ENCODE results near the gene PLXNA4.

The PLXNA4 gene

GRCh38 chr7:132113536-132114371, 462.5 kb downstream of the PLXNA4 start:
- TF ChIP-seq SIN3A (IDR thresholded peaks at IDR 0.05; ENCODE audit: borderline replicate concordance, insufficient read depth, low read length) = no peak
- no peak for TF ChIP-seq REST (IDR thresholded peaks at IDR 0.05; ENCODE audit: insufficient read depth in 1 of 2, low read depth in 2 of 2, low read length in 2 of 2)
- TF ChIP-seq TAF1 (IDR thresholded peaks at IDR 0.05; ENCODE audit: borderline replicate concordance, insufficient read depth, low read length) = no peak
- TF ChIP-seq POLR2AphosphoS5 (IDR thresholded peaks at IDR 0.05; ENCODE audit: low read depth, low read length) = no peak
- no peak for TF ChIP-seq FOXP2 (optimal IDR thresholded peaks at IDR 0.05; ENCODE audit: borderline replicate concordance, extremely low read depth, extremely low read length, insufficient read depth)

- TF ChIP-seq REST (IDR thresholded peaks at IDR 0.05; ENCODE audit: insufficient read depth in 1 of 2, low read depth in 2 of 2, low read length in 2 of 2) = no peak
Observed at GRCh38 chr7:132112657-132113056, 463.6 kb downstream of the PLXNA4 start.

- TF ChIP-seq SIN3A (IDR thresholded peaks at IDR 0.05; ENCODE audit: borderline replicate concordance, insufficient read depth, low read length) (no peak), POLR2AphosphoS5 (IDR thresholded peaks at IDR 0.05; ENCODE audit: low read depth, low read length) (no peak)
Observed at GRCh38 chr7:132112106-132112505, 464.2 kb downstream of the PLXNA4 start.

- no peak for TF ChIP-seq TAF1 (IDR thresholded peaks at IDR 0.05; ENCODE audit: borderline replicate concordance, insufficient read depth, low read length)
- no peak for TF ChIP-seq REST (IDR thresholded peaks at IDR 0.05; ENCODE audit: insufficient read depth in 1 of 2, low read depth in 2 of 2, low read length in 2 of 2)
- no peak for TF ChIP-seq POLR2AphosphoS5 (IDR thresholded peaks at IDR 0.05; ENCODE audit: low read depth, low read length)
- no peak for TF ChIP-seq FOXP2 (optimal IDR thresholded peaks at IDR 0.05; ENCODE audit: borderline replicate concordance, extremely low read depth, extremely low read length, insufficient read depth)
Observed at GRCh38 chr7:132110692-132111091, 465.6 kb downstream of the PLXNA4 start.

GRCh38 chr7:132109769-132110168, 466.5 kb downstream of the PLXNA4 start:
- TF ChIP-seq POLR2AphosphoS5 (IDR thresholded peaks at IDR 0.05; ENCODE audit: low read depth, low read length) (no peak), FOXP2 (optimal IDR thresholded peaks at IDR 0.05; ENCODE audit: borderline replicate concordance, extremely low read depth, extremely low read length, insufficient read depth) (no peak), SIN3A (IDR thresholded peaks at IDR 0.05; ENCODE audit: borderline replicate concordance, insufficient read depth, low read length) (no peak), REST (IDR thresholded peaks at IDR 0.05; ENCODE audit: insufficient read depth in 1 of 2, low read depth in 2 of 2, low read length in 2 of 2) (no peak), TAF1 (IDR thresholded peaks at IDR 0.05; ENCODE audit: borderline replicate concordance, insufficient read depth, low read length) (no peak)
